ENCODE measurements around the gene SORCS3.

- no peak for TF ChIP-seq TCF7L2 (IDR thresholded peaks at IDR 0.05; ENCODE audit: low read depth, low read length)
- no peak for TF ChIP-seq CTCF (IDR thresholded peaks at IDR 0.05)
- TF ChIP-seq POLR2AphosphoS5 (IDR thresholded peaks at IDR 0.05; ENCODE audit: low read depth, low read length): no peak
- no peak for TF ChIP-seq SIN3A (IDR thresholded peaks at IDR 0.05; ENCODE audit: borderline replicate concordance, insufficient read depth, low read depth, low read length)
- no peak for TF ChIP-seq REST (IDR thresholded peaks at IDR 0.05; ENCODE audit: insufficient read depth in 1 of 2, low read depth in 2 of 2, low read length in 1 of 2)
Measured at GRCh38 chr10:105170521-105170920, 529.4 kb downstream of the SORCS3 start.
